GM12873 (cell line): ENCODE results near the gene LPCAT3.

ENCODE experiments used
- TF ChIP-seq, protein P1 (sequence below): IDR thresholded peaks from 2 replicates; pipeline ENCODE4 v1.5.1; 2012; ENCODE audit warnings: low read depth, mild to moderate bottlenecking, moderate library complexity, low read length, control low read depth; ENCODE audit not compliant: insufficient read depth; ENCODE audit errors: missing control alignments

The LPCAT3 gene

DNA sequence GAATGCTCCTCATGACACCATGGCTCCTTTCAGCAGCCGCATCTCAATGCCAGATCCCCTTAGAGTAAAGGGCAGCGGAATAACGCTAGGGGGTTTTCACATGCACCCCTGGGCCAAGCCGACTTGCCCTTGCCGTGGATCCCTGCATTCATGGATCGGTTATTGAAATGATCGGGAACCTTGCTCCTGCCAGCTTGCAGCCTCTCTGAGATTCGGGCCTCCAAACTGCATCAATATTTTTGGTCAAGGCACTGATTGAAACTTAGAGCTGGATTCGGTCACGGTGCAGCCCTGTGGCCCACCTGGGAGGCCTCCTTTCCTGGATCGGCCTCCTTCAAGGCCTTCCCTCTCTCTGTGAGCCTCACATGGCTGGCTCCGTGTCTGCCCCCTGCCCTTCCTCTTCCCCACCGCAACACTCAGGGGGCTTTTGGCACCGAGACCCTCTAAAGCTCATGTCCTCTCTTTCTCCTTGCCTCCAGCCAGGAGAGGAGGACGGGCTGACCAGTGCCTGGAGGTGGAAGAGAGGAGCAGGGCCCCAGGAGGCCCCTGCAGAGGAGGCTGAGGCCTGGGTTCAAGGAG is 65.3 kb downstream of the LPCAT3 start:
- TF ChIP-seq, protein P1, sequence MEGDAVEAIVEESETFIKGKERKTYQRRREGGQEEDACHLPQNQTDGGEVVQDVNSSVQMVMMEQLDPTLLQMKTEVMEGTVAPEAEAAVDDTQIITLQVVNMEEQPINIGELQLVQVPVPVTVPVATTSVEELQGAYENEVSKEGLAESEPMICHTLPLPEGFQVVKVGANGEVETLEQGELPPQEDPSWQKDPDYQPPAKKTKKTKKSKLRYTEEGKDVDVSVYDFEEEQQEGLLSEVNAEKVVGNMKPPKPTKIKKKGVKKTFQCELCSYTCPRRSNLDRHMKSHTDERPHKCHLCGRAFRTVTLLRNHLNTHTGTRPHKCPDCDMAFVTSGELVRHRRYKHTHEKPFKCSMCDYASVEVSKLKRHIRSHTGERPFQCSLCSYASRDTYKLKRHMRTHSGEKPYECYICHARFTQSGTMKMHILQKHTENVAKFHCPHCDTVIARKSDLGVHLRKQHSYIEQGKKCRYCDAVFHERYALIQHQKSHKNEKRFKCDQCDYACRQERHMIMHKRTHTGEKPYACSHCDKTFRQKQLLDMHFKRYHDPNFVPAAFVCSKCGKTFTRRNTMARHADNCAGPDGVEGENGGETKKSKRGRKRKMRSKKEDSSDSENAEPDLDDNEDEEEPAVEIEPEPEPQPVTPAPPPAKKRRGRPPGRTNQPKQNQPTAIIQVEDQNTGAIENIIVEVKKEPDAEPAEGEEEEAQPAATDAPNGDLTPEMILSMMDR, result no peak

DNA sequence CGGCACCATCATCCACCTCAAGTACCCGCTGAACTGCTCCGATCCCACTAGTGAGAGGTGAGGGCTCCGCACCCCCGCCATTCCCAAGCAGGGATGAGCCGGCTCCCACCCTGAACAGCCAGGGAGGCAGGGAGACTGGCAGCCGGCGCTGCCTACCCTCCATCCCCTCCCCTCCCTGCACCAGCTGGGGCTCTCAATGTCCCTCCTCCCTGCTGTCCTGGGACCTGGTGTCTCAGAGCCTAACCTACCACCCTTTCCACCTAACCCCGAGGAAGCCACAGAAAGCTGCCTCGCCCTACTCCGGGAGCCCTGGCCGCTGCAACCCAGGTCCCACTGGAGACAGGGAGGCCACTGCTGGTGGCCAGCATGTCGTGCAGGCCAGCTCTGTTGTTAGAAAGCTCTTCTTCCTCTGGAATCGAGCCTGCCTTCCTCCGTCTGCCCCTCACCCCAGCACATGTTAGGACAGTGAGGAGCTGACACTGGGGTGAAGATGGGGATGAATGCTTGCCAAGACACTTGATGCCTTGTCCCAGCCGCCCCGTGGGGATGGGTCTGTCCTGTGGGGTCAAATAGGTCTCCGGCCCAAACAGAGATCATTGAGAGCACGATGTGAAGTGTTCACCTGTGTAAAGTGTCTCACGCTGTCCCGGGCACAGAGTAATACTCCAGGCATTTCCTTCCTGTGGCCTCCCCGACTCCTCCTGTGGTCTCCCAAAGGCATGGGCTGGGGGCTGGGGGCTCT is 66.0 kb downstream of the LPCAT3 start:
- TF ChIP-seq, protein P1, result no peak

DNA sequence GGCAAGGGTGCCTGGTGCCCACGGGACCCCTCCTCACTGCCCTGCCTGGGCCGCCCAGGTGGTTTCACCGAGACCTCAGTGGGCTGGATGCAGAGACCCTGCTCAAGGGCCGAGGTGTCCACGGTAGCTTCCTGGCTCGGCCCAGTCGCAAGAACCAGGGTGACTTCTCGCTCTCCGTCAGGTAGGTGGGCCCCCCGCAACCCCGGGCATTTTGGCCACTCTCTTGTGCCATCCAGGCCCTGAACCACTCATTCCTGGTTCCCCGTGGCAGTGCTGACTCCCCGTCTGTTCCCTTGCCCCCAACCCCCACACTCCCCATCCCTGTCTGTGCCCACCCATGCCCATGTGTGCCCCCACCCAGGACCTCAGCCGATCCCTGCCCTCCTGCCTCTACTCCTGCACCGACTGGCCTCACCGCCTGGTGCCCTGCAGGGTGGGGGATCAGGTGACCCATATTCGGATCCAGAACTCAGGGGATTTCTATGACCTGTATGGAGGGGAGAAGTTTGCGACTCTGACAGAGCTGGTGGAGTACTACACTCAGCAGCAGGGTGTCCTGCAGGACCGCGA is 66.6 kb downstream of the LPCAT3 start:
- TF ChIP-seq, protein P1, result peak; percentile 8

DNA sequence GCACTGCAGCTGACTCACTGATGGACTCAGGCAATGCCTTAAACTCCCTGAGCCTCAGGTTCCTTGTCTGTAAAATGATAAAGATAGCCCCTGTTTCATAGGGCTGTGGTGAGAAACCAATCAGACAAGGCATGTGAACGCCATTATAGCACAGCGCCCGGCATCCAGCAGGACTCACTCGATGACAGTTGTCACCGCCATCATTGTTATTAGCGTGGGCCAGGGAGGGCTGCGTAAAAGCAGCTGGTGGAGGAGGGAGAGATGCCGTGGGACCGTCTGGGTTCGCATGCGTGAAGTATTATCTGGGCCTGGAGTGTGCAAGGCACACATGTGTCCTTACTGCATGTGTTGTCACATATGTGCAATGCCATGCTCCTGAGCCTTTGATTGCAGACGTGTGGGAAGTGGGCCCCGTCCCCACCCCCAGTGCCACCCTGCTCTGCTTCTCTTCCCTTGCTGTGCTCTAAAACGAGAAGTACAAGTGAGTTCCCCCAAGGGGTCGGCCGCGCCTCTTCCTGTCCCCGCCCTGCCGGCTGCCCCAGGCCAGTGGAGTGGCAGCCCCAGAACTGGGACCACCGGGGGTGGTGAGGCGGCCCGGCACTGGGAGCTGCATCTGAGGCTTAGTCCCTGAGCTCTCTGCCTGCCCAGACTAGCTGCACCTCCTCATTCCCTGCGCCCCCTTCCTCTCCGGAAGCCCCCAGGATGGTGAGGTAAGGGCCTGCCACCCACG is 67.3 kb downstream of the LPCAT3 start, which contains the start of gene PTPN6:
TSS of gene PTPN6 (plus strand) at position 546 of the 730 bp plus-strand sequence. CDS start at position 703, 157 bp downstream.
- TF ChIP-seq, protein P1, result no peak

DNA sequence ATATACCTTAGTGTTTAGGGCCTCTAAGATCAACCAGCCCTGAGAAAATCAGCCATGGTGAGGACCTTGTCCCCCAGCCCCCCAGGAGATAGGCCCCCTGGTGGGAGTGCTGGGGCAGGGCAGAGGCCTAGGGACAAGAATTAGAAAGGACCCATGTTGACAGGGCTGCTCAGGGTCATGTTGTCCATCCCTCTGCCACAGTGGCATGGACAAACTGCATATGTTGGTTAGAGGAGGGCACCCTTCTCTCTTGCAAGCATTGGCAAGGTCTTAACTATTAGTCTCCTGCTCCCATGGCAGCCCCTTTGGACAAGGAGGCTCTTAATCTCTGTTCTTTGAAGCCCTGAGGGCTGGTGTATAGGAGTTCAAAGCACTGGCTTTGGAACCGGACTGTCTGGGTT is 67.9 kb downstream of the LPCAT3 start:
- TF ChIP-seq, protein P1, result peak; percentile 65

DNA sequence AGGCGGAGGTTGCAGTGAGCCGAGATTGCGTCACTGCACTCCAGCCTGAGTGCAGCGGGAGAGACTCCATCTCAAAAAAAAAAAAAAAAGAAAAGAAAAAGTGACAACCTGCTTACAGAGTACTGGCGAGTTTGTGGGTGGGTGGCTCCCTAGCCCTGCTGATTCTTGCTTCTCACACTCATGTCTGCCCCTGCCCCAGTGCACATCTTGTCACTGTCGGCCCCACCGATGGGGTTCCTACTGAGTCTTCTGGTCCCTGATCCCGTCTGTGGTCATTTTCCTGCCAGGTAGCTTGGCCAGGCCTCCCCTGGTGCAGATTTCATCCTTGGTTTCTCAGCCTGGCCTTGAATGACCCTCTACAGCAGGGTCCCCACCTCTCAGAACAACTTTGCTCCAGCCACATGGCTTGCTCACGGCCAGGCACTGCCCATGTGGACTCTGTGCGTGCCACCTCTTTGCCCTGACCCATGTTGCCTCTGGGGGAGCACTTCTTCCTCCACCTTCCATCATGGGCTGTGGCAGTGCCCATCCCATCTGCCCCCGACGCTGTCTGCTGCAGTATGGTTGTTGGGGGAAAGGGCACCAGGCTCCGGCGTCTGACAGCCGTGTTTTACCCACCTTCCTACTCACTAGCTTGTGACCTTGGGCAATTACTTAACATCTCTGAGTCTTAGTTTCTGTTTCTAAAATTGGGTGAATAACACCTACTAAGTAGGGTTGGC is 69.2 kb downstream of the LPCAT3 start:
- TF ChIP-seq, protein P1, result peak; percentile 56
